ENCODE measurements around the gene GRK5. TPM values are rescaled to one million over a fixed set of nuclear protein-coding genes. Genes with fewer than 3 reads are reported as not detected.
"Not testable (repeated sequence)": the region's sequence is repeated elsewhere in the genome, so short reads cannot be mapped to it uniquely, and the experiment has no call there.

The GRK5 gene
- polyA plus RNA-seq, 1 donor from 2014 or later, result 34.9 TPM

DNA sequence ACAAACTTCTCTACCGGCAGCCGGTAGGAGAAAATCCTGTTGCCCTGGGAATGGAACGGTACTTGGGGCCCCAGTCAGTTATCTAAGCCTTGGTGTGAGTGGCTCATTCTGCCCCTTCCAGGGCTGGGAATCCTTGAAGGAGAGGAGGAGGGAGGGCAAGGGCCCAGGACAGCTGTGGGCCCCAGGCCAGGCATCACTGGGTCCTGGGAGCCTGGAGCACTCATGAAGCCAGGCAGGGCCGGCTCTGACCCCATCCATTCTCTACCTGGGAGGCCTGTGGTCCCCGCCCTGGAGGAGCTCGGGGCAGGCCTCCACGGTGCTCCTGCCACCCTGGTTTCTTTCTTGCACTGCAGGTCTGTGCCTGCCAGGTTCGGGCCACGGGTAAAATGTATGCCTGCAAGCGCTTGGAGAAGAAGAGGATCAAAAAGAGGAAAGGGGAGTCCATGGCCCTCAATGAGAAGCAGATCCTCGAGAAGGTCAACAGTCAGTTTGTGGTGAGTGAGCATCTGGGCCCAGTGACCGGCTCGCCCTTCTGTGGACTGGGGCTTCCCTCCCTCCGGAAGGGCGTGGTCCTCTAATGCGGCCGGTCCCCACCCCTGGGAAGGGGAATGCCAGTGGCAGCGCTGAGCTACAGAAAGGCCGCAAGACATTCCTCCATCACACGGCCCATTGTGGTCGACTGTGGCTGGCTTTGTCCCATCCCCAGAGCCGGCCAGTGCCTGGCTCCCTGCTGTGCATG, 223.8 kb downstream of the GRK5 start:
- no peak overlapping the region for H3K4me2 ChIP-seq (ENCODE audit: low read length)
- no peaks in the 10 kb centered on the region for H3K27me3 ChIP-seq (ENCODE audit: insufficient read depth, low read depth, low read length)
- no peak overlapping the region for H2AFZ ChIP-seq (ENCODE audit: low read depth, low read length)
- H4K20me1 ChIP-seq (ENCODE audit: insufficient read depth), result no peaks in the 10 kb centered on the region
- H3K79me2 ChIP-seq (replicated peaks; ENCODE audit: insufficient read depth, low read length), result no peaks in the 10 kb centered on the region
- peaks cover 3% of the 10 kb centered on the region for H3K9me3 ChIP-seq (ENCODE audit: low read length)
- H3K9me2 ChIP-seq (ENCODE audit: insufficient read depth, low read length), result no peaks in the 10 kb centered on the region
- no peak overlapping the region for H3K9ac ChIP-seq (ENCODE audit: low read length)
- H3K4me3 ChIP-seq (ENCODE audit: low read length), result no peak overlapping the region
- no peak for TF ChIP-seq POLR2AphosphoS5 (IDR thresholded peaks at IDR 0.05)
- no peak for TF ChIP-seq EZH2 (IDR thresholded peaks at IDR 0.05; ENCODE audit: borderline replicate concordance, insufficient read depth, low read length, poor library complexity, severe bottlenecking)
- TF ChIP-seq, protein P1, sequence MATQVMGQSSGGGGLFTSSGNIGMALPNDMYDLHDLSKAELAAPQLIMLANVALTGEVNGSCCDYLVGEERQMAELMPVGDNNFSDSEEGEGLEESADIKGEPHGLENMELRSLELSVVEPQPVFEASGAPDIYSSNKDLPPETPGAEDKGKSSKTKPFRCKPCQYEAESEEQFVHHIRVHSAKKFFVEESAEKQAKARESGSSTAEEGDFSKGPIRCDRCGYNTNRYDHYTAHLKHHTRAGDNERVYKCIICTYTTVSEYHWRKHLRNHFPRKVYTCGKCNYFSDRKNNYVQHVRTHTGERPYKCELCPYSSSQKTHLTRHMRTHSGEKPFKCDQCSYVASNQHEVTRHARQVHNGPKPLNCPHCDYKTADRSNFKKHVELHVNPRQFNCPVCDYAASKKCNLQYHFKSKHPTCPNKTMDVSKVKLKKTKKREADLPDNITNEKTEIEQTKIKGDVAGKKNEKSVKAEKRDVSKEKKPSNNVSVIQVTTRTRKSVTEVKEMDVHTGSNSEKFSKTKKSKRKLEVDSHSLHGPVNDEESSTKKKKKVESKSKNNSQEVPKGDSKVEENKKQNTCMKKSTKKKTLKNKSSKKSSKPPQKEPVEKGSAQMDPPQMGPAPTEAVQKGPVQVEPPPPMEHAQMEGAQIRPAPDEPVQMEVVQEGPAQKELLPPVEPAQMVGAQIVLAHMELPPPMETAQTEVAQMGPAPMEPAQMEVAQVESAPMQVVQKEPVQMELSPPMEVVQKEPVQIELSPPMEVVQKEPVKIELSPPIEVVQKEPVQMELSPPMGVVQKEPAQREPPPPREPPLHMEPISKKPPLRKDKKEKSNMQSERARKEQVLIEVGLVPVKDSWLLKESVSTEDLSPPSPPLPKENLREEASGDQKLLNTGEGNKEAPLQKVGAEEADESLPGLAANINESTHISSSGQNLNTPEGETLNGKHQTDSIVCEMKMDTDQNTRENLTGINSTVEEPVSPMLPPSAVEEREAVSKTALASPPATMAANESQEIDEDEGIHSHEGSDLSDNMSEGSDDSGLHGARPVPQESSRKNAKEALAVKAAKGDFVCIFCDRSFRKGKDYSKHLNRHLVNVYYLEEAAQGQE (IDR thresholded peaks at IDR 0.05; ENCODE audit: borderline replicate concordance), result no peak
- TF ChIP-seq, protein P2, sequence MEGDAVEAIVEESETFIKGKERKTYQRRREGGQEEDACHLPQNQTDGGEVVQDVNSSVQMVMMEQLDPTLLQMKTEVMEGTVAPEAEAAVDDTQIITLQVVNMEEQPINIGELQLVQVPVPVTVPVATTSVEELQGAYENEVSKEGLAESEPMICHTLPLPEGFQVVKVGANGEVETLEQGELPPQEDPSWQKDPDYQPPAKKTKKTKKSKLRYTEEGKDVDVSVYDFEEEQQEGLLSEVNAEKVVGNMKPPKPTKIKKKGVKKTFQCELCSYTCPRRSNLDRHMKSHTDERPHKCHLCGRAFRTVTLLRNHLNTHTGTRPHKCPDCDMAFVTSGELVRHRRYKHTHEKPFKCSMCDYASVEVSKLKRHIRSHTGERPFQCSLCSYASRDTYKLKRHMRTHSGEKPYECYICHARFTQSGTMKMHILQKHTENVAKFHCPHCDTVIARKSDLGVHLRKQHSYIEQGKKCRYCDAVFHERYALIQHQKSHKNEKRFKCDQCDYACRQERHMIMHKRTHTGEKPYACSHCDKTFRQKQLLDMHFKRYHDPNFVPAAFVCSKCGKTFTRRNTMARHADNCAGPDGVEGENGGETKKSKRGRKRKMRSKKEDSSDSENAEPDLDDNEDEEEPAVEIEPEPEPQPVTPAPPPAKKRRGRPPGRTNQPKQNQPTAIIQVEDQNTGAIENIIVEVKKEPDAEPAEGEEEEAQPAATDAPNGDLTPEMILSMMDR (IDR thresholded peaks at IDR 0.05; ENCODE audit: poor library complexity, severe bottlenecking), result no peak
- TF ChIP-seq TAF1 (IDR thresholded peaks at IDR 0.05; ENCODE audit: low read depth), result no peak
- no peak for TF ChIP-seq EP300 (conservative IDR thresholded peaks at IDR 0.05; ENCODE audit: poor library complexity, severe bottlenecking)
- TF ChIP-seq RAD21 (conservative IDR thresholded peaks at IDR 0.05), result no peak
- TF ChIP-seq MXI1 (conservative IDR thresholded peaks at IDR 0.05; ENCODE audit: poor library complexity, severe bottlenecking), result no peak
- TF ChIP-seq SMC3 (conservative IDR thresholded peaks at IDR 0.05; ENCODE audit: poor library complexity), result no peak
- H3F3A ChIP-seq (ENCODE audit: insufficient read depth, low read length, poor library complexity, severe bottlenecking), result no peaks in the 10 kb centered on the region
- no peaks in the 10 kb centered on the region for H3K36me3 ChIP-seq (ENCODE audit: insufficient read depth, low read length)
- H3K27ac ChIP-seq (ENCODE audit: low read length), result no peak overlapping the region

DNA sequence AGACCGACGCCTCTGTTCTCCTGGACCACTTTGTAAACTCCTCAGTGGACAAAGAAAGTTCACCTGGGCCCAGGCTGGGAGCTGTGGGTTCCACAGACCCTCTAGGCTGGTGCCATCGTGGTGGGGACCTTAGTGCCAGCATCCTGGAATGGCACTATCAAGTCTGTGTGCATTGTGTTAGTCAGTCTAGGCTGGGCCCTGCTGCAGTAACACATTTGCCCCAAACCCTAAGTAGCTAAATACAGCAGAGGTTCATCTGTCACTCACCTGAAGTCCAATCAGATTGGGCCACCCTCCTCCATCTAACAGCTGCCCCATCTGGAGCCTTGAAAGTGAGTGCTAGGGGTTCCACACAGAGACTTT, 224.4 kb downstream of the GRK5 start:
- no peak overlapping the region for H3K4me3 ChIP-seq (ENCODE audit: low read length)
- no peaks in the 10 kb centered on the region for H3K79me2 ChIP-seq (replicated peaks; ENCODE audit: insufficient read depth, low read length)
- H3K9me2 ChIP-seq (ENCODE audit: insufficient read depth, low read length), result no peaks in the 10 kb centered on the region
- peaks cover 3% of the 10 kb centered on the region for H3K9me3 ChIP-seq (ENCODE audit: low read length)
- no peak overlapping the region for H3K27ac ChIP-seq (ENCODE audit: low read length)
- no peaks in the 10 kb centered on the region for H3K36me3 ChIP-seq (ENCODE audit: insufficient read depth, low read length)
- H3F3A ChIP-seq (ENCODE audit: insufficient read depth, low read length, poor library complexity, severe bottlenecking), result no peaks in the 10 kb centered on the region
- H3K27me3 ChIP-seq (ENCODE audit: insufficient read depth, low read depth, low read length), result no peaks in the 10 kb centered on the region
- no peak overlapping the region for H3K4me2 ChIP-seq (ENCODE audit: low read length)
- H2AFZ ChIP-seq (ENCODE audit: low read depth, low read length), result no peak overlapping the region
- no peaks in the 10 kb centered on the region for H4K20me1 ChIP-seq (ENCODE audit: insufficient read depth)
- H3K9ac ChIP-seq (ENCODE audit: low read length), result no peak overlapping the region
- TF ChIP-seq SMC3 (conservative IDR thresholded peaks at IDR 0.05; ENCODE audit: poor library complexity) (no peak), EZH2 (IDR thresholded peaks at IDR 0.05; ENCODE audit: borderline replicate concordance, insufficient read depth, low read length, poor library complexity, severe bottlenecking) (no peak), EP300 (conservative IDR thresholded peaks at IDR 0.05; ENCODE audit: poor library complexity, severe bottlenecking) (no peak)

DNA sequence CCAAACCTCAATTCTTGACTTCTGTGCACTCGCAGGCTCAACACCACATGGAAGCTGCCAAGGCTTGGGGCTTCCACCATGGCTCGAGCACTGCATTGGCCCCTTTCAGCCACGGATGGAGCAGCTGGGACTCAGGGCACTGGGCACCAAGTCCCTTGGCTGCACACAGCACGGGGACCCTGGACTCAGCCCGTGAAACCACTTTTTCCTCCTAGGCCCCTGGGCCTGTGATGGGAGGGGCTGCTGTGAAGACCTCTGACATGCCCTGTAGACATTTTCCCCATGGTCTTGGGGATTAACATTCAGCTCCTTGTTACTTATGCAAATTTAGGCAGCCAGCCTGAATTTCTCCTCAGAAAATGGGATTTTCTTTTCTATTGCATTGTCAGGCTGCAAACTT, 227.6 kb downstream of the GRK5 start:
- H3K27me3 ChIP-seq (ENCODE audit: insufficient read depth, low read depth, low read length); H3F3A ChIP-seq (ENCODE audit: insufficient read depth, low read length, poor library complexity, severe bottlenecking); H3K36me3 ChIP-seq (ENCODE audit: insufficient read depth, low read length); H3K4me2 ChIP-seq (ENCODE audit: low read length); H3K9ac ChIP-seq (ENCODE audit: low read length); H3K9me3 ChIP-seq (ENCODE audit: low read length); H3K27ac ChIP-seq (ENCODE audit: low read length); H3K9me2 ChIP-seq (ENCODE audit: insufficient read depth, low read length); H3K4me3 ChIP-seq (ENCODE audit: low read length); H2AFZ ChIP-seq (ENCODE audit: low read depth, low read length); H3K79me2 ChIP-seq (replicated peaks; ENCODE audit: insufficient read depth, low read length); H4K20me1 ChIP-seq (ENCODE audit: insufficient read depth): not testable (repeated sequence)
